Retinal pigment epithelial cell (primary cell): ENCODE data around the gene NUCB1.

Source experiments
- DNase-seq: peaks from one replicate; pipeline ENCODE4 v3.0.0-alpha.2; 2010; ENCODE audit warnings: low read depth
- H3K4me3 ChIP-seq: 2 replicates; pipeline ENCODE4 v1.5.1; 2011; ENCODE audit warnings: mild to moderate bottlenecking, low read length, control low read depth, moderate library complexity
- TF ChIP-seq, protein P1 (sequence below): conservative IDR thresholded peaks from 2 replicates; pipeline ENCODE4 v1.5.1; 2011; ENCODE audit warnings: low read depth, low read length, control low read depth, inconsistent platforms

The NUCB1 gene

GRCh38 chr19:48899781-48900476 is at the start of gene NUCB1:
TSS of gene NUCB1 (plus strand) at chr19:48900312. CDS start at chr19:48900797, 485 bp downstream.
- H3K4me3 ChIP-seq = peak within 1 kb of the TSS; percentile 97
- DNase-seq = peak; percentile 92
- TF ChIP-seq, protein P1, sequence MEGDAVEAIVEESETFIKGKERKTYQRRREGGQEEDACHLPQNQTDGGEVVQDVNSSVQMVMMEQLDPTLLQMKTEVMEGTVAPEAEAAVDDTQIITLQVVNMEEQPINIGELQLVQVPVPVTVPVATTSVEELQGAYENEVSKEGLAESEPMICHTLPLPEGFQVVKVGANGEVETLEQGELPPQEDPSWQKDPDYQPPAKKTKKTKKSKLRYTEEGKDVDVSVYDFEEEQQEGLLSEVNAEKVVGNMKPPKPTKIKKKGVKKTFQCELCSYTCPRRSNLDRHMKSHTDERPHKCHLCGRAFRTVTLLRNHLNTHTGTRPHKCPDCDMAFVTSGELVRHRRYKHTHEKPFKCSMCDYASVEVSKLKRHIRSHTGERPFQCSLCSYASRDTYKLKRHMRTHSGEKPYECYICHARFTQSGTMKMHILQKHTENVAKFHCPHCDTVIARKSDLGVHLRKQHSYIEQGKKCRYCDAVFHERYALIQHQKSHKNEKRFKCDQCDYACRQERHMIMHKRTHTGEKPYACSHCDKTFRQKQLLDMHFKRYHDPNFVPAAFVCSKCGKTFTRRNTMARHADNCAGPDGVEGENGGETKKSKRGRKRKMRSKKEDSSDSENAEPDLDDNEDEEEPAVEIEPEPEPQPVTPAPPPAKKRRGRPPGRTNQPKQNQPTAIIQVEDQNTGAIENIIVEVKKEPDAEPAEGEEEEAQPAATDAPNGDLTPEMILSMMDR = peak; percentile 25

DNA sequence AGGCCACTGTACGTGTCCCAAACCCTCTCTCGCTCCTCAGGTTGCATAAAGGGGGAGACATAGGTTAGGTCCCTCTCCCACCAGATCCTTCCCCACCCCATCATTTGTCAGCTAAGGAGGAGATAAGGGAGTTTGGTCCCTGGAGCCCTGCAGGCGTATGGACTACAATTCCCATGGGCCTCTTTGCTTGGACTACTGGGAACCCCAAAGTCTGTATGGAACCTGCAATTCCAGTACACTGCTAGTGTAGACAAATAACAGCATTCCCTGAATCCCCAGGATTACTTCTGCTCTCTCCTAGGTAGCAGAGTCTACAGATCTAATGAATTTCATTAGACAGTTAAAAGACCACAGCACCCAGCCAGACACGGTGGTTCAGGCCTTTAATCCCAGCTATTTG is 47.8 kb upstream of the NUCB1 start:
- TF ChIP-seq, protein P1 = no peak
- no peak for DNase-seq
- H3K4me3 ChIP-seq = no peak overlapping the region

GRCh38 chr19:48853483-48853882 is 46.6 kb upstream of the NUCB1 start:
- no peak overlapping the region for H3K4me3 ChIP-seq
- TF ChIP-seq, protein P1 = no peak
- DNase-seq = no peak

GRCh38 chr19:48854103-48854502 is 46.0 kb upstream of the NUCB1 start:
- no peak for DNase-seq
- H3K4me3 ChIP-seq = no peak overlapping the region
- TF ChIP-seq, protein P1 = no peak

DNA sequence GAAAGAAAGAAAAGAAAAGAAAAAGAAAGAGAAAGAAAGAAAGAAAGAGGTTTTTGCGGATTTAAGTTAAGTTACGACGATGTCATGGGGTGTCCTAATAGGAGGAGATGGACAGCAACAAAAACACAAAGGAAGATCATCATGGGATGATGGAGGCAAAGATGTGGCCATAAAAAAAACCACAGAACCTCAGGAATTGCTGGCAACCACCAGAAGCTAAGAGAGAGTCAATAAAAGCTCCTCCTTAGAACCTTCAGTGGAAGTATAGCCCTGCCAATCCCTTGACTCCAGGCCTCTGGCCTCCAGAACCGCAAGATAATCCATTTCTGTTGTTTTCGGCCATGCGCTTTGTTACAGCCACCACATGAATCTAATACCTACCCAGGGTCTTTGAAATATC is 43.2 kb upstream of the NUCB1 start:
- no peak for DNase-seq
- H3K4me3 ChIP-seq = no peak overlapping the region
- TF ChIP-seq, protein P1 = no peak

DNA sequence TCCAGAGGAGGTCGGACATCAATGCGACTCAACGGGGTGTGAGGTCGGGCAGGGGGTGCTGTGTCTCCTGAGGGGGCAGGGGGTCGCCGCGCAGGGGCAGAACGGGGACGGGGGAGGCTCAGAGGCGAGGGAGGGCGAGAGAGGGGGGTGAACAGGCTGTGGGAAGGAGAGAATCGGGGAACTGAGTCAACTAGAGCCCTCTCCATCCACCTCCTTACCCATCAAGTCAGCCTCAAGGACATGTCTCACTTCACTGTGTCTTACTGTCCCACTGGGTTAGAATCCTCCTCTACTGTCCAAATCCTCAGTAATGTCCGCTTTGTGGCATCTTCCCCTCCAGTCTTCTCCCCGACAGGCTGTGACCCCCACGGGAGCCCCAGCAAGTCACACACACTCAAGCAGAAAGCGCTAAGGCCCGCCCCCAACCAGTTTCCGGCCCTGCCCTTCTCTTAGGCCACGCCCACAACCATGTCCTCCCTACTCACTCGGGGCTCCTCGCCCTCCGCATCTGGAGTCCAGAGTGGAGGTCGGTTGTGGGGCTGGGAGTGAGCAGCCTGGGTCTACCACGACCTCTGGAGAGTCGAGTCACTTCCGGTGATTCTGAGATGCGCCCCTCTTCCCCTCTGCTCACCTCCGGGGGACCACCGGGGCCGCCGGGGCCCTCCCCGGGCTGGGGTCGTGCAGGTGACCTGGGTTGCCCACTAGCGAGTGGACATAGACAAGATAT is 41.0 kb upstream of the NUCB1 start:
- no peak for DNase-seq
- TF ChIP-seq, protein P1 = no peak
- H3K4me3 ChIP-seq = no peak overlapping the region
